GM19328 (cell line): ENCODE results near the gene GALNT9.
"Not testable (repeated sequence)": the region's sequence is repeated elsewhere in the genome, so short reads cannot be mapped to it uniquely, and the experiment has no call there.

Experiments
- ATAC-seq: cut with Tn5 transposase; IDR thresholded peaks from one replicate; pipeline ENCODE4 v1.9.1; 2021; ENCODE audit warnings: mild to moderate bottlenecking, moderate library complexity; ENCODE audit not compliant: unreplicated experiment

Gene GALNT9

GRCh38 chr12:132314516-132315233 is 14.7 kb downstream of the GALNT9 start:
- ATAC-seq, result no peak

- no peak for ATAC-seq
Measured at GRCh38 chr12:132314035-132314434, 15.4 kb downstream of the GALNT9 start.

- no peak for ATAC-seq
Measured at GRCh38 chr12:132313182-132313581, 16.2 kb downstream of the GALNT9 start.

- no peak for ATAC-seq
Measured at GRCh38 chr12:132312516-132312915, 16.9 kb downstream of the GALNT9 start.

- ATAC-seq, result no peak
Measured at GRCh38 chr12:132311201-132311915, 18.0 kb downstream of the GALNT9 start.

- ATAC-seq, result no peak
Measured at GRCh38 chr12:132310181-132311040, 19.0 kb downstream of the GALNT9 start.

GRCh38 chr12:132309596-132310086 is 19.7 kb downstream of the GALNT9 start:
- no peak for ATAC-seq

- ATAC-seq, result no peak
Measured at GRCh38 chr12:132308853-132309595, 20.4 kb downstream of the GALNT9 start.

GRCh38 chr12:132307976-132308852 is 21.2 kb downstream of the GALNT9 start:
- ATAC-seq, result no peak

GRCh38 chr12:132306885-132307191 is 22.6 kb downstream of the GALNT9 start:
- ATAC-seq, result no peak

- no peak for ATAC-seq
Measured at GRCh38 chr12:132305991-132306884, 23.2 kb downstream of the GALNT9 start.

GRCh38 chr12:132305560-132305966 is 23.8 kb downstream of the GALNT9 start:
- no peak for ATAC-seq

- not testable (repeated sequence) for ATAC-seq
Measured at GRCh38 chr12:132304866-132305265, 24.5 kb downstream of the GALNT9 start.

- not testable (repeated sequence) for ATAC-seq
Measured at GRCh38 chr12:132303853-132304373, 25.5 kb downstream of the GALNT9 start.

GRCh38 chr12:132302466-132303358 is 26.7 kb downstream of the GALNT9 start:
- no peak for ATAC-seq

- ATAC-seq, result no peak
Measured at GRCh38 chr12:132300789-132301722, 28.3 kb downstream of the GALNT9 start.
